C4-2B (cell line): Measurements from ENCODE around the gene IGSF23.

Experiments used
- CTCF ChIP-seq: fragments of 450-650 bp; conservative IDR thresholded peaks from 2 replicates; pipeline ENCODE4 v1.5.1; 2017; ENCODE audit warnings: mild to moderate bottlenecking
- ZFX ChIP-seq: fragments of 450-650 bp; IDR thresholded peaks from 2 replicates; pipeline ENCODE4 v1.6.1; 2017

GRCh38 chr19:44621367-44621766 is 8.0 kb downstream of the IGSF23 start:
- TF ChIP-seq CTCF (no peak), ZFX (no peak)
